ENCODE data around the gene SHKBP1. TPM values are rescaled to one million over a fixed set of nuclear protein-coding genes. Genes with fewer than 3 reads are reported as not detected.

SHKBP1 gene
- total RNA-seq, 1 donor from 2014 or later, result 136 TPM

DNA sequence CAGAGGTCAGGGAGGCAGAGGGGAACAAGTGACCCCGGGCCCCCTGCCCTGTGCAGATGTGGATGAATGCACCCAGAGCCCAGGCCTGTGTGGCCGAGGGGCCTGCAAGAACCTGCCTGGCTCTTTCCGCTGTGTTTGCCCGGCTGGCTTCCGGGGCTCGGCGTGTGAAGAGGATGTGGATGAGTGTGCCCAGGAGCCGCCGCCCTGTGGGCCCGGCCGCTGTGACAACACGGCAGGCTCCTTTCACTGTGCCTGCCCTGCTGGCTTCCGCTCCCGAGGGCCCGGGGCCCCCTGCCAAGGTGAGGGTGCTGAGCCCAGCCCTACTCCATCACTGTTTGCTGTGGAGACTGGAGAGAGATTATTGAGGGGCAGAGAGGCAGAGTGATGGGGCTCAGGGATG is 34.4 kb downstream of the SHKBP1 start:
- intact Hi-C loops (cut with micrococcal nuclease), result loop anchor here (5.0 to 10.0 kb wide), 3 partner anchors 144 to 654 kb away; partner anchors contain the start of genes BLVRB, EGLN2, HNRNPUL1 and SPTBN4
- Mint-ChIP-seq H3K36me3 (ENCODE audit: low read depth) (peaks cover 6% of the 10 kb centered on the region), H3K9me3 (no peaks in the 10 kb centered on the region), H3K4me1 (ENCODE audit: low read depth) (peaks cover 39% of the 10 kb centered on the region), H3K27ac (peak overlapping the region; percentile 93), H3K27me3 (ENCODE audit: low read depth) (no peaks in the 10 kb centered on the region), H3K4me3 (ENCODE audit: low read depth) (peak overlapping the region; percentile 80)
- DNase-seq (ENCODE audit: low spot score), result no peak

DNA sequence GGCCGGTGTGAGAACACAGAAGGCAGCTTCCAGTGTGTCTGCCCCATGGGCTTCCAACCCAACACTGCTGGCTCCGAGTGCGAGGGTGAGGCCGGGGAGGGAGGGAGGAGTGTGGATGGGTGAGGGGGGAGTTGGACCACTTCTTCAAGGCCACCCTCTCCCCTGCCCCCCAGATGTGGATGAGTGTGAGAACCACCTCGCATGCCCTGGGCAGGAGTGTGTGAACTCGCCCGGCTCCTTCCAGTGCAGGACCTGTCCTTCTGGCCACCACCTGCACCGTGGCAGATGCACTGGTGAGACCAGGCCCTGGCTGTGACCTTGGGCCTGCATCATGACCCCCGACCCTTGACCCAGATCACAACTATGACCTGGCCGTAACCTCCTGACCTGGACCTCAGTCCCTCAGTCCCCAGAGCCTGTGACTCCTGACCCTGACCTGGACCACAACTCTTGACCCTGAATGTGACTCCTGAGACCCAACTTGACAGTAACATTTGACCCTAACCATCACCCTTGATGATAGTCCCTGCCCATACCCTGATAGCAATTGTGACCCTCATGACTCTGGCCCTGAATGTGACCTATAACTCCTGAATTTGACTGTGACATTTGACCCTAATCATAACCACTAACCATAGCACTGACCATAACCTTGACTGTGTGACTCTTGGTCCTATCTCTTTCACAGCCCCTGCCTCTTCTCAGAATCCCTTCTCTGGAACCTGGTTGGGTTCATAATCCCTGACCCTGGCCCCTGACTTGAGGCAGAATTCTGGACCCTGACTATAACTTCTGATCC is 35.4 kb downstream of the SHKBP1 start:
- Mint-ChIP-seq H3K4me1 (ENCODE audit: low read depth) (peaks cover 39% of the 10 kb centered on the region), H3K27me3 (ENCODE audit: low read depth) (no peaks in the 10 kb centered on the region), H3K9me3 (no peaks in the 10 kb centered on the region), H3K27ac (peak overlapping the region; percentile 23), H3K36me3 (ENCODE audit: low read depth) (peaks cover 9% of the 10 kb centered on the region), H3K4me3 (ENCODE audit: low read depth) (peak overlapping the region; percentile 26)
- intact Hi-C loops (cut with micrococcal nuclease), result loop anchor here (5.0 to 10.0 kb wide), 3 partner anchors 145 to 653 kb away; partner anchors contain the start of genes BLVRB, EGLN2, HNRNPUL1 and SPTBN4
- no peak for DNase-seq (ENCODE audit: low spot score)

DNA sequence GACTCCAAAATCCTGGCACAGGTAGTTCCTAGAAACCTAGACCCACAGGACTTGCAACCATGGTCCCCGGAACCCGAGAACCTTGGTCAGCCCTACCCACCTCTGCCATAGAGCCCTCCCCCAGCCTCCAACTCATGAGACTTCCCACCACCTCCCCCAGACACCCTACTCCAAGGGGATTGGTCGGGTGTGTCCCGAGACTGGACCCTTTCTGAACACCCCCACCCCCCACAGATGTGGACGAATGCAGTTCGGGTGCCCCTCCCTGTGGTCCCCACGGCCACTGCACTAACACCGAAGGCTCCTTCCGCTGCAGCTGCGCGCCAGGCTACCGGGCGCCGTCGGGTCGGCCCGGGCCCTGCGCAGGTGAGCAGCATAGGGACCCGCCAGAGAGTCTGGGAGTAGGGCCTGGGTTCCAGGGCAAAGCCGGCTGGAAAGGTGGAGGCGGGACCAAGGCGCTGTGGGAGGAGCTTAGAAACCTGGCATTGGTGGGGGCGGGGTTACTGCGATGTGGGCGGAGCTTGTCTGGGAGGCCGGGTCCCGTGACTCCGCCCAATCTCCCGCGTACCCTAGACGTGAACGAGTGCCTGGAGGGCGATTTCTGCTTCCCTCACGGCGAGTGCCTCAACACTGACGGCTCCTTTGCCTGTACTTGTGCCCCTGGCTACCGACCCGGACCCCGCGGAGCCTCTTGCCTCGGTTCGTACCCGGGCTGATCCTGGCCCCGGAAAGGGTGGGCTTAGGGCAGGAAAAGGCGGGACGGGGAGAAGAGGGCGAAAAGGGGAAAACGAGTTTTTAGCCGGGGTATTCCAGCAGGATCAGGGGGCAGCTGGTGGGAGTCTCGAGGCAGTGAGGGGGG is 36.4 kb downstream of the SHKBP1 start:
- Mint-ChIP-seq H3K4me3 (ENCODE audit: low read depth) (peak overlapping the region; percentile 98), H3K9me3 (no peaks in the 10 kb centered on the region), H3K4me1 (ENCODE audit: low read depth) (peaks cover 38% of the 10 kb centered on the region), H3K27ac (peak overlapping the region; percentile 99), H3K36me3 (ENCODE audit: low read depth) (peaks cover 13% of the 10 kb centered on the region), H3K27me3 (ENCODE audit: low read depth) (no peaks in the 10 kb centered on the region)
- intact Hi-C loops (cut with micrococcal nuclease), result loop anchor here (5.0 to 10.0 kb wide), 3 partner anchors 146 to 652 kb away; partner anchors contain the start of genes BLVRB, EGLN2, HNRNPUL1 and SPTBN4
- DNase-seq (ENCODE audit: low spot score), result peak; percentile 68

DNA sequence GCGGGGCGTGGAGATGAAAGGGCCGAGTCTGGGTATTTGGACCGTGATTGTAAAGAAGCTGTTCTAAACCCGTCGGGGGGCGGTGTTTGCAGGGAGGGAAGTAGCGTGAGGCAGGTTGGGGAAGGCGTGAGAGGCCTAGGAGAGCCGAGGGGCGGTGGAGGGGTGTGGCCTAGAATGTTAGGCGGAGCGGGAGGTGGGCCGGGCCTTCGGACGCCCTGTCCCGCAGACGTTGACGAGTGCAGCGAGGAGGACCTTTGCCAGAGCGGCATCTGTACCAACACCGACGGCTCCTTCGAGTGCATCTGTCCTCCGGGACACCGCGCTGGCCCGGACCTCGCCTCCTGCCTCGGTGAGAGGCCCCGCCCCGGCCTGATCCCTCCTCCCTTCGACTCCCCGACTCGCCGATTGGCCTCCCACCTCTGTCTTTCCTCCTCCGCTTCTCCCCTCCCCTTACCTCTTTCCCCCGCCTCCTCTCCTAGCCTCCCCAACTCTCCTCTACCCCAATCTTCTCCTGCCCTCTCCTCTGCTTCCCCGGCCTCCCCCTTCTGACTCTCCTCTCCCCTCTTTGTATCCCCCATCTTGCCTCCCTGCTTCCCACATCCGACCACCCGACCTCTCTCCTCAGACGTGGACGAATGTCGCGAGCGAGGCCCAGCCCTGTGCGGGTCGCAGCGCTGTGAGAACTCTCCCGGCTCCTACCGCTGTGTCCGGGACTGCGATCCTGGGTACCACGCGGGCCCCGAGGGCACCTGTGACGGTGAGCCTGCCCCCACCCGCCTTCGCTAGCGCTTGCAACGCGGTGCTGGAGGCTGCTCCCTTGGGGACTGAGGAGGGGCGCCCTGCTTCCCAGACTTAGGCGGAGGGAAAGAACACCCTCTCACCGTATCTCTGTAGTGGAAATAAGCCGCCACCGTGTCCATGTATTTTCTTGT is 37.3 kb downstream of the SHKBP1 start:
- H3K4me1 Mint-ChIP-seq (ENCODE audit: low read depth), result peaks cover 35% of the 10 kb centered on the region
- H3K36me3 Mint-ChIP-seq (ENCODE audit: low read depth), result peaks cover 13% of the 10 kb centered on the region
- DNase-seq (ENCODE audit: low spot score), result peak; percentile 83
- intact Hi-C loops (cut with micrococcal nuclease), result loop anchor here (2.0 to 10.0 kb wide), 5 partner anchors 103 to 651 kb away; partner anchors contain the start of genes BLVRB, COQ8B, EGLN2 and HNRNPUL1
- no peaks in the 10 kb centered on the region for H3K9me3 Mint-ChIP-seq
- no peaks in the 10 kb centered on the region for H3K27me3 Mint-ChIP-seq (ENCODE audit: low read depth)
- peak overlapping the region; percentile 99 for H3K27ac Mint-ChIP-seq
- H3K4me3 Mint-ChIP-seq (ENCODE audit: low read depth), result peak overlapping the region; percentile 98

DNA sequence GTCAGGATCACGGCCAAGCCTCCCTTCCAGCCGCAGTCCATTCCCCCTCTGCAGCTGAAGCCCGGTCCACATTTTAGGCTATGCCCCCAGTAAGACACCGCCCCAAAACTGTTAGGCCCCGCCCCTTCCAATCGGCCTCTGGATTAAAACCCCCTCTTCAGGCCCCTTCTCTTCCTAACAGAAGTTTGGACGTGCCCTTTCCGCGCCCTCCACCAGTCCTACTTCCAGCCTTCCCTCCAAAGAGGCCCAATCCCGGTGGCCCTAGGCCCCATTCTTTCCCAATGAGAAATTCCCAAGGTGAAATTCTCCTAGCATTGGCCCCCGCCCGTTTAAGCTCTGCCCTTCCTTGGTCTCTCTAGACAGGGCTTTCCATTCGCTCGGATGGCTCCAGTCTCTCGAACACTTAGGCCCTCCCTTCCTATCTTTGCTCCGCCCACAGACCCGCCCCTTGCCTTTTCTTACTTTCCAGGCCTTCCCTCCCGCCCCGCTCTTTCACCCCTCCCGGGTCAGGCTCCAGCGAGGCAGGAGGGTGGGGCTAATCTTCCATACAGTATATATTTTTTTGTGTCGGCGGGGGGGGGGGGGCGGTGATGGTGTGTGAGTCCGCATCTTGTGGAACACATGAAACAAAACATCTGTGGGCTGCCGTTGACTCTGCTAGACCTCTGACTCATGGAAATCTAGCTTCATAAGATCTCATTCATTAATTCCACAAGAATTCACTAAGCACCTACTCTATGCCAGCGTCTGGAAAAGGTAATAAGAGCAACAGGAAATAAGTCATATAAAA is 38.1 kb downstream of the SHKBP1 start:
- intact Hi-C loops (cut with micrococcal nuclease), result loop anchor here (1.0 to 10.0 kb wide), 6 partner anchors 11 to 650 kb away; partner anchors contain the start of genes BLVRB, COQ8B, EGLN2 and HNRNPUL1
- Mint-ChIP-seq H3K36me3 (ENCODE audit: low read depth) (peaks cover 21% of the 10 kb centered on the region), H3K4me1 (ENCODE audit: low read depth) (peaks cover 32% of the 10 kb centered on the region), H3K9me3 (no peaks in the 10 kb centered on the region), H3K27ac (peak overlapping the region; percentile 99), H3K27me3 (ENCODE audit: low read depth) (no peaks in the 10 kb centered on the region), H3K4me3 (ENCODE audit: low read depth) (peak overlapping the region; percentile 98)
- DNase-seq (ENCODE audit: low spot score), result peak; percentile 73

DNA sequence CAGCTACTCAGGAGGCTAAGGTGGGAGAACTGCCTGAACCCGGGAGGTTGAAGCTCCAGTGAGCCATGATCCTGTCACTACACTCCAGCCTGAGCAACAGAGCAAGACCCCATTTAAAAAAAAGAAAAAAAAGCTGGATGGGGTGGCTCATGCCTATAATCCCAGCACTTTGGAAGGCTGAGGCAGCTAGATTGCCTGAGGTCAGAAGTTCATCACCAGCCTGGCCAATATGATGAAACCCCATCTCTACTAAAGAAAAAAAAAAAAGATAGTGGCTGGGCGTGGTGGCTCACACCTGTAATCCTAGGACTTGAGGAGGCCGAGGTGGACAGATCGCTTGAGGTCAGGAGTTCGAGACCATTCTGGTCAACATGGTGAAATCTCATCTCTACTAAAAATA is 39.5 kb downstream of the SHKBP1 start:
- H3K36me3 Mint-ChIP-seq (ENCODE audit: low read depth), result peaks cover 25% of the 10 kb centered on the region
- no peaks in the 10 kb centered on the region for H3K9me3 Mint-ChIP-seq
- no peak overlapping the region for H3K4me3 Mint-ChIP-seq (ENCODE audit: low read depth)
- intact Hi-C loops (cut with micrococcal nuclease), result loop anchor here (10.0 kb wide), 1 partner anchor 649 kb away; the partner anchor contains the start of gene HNRNPUL1
- peak overlapping the region; percentile 99 for H3K27ac Mint-ChIP-seq
- no peak for DNase-seq (ENCODE audit: low spot score)
- peaks cover 23% of the 10 kb centered on the region for H3K4me1 Mint-ChIP-seq (ENCODE audit: low read depth)
- no peaks in the 10 kb centered on the region for H3K27me3 Mint-ChIP-seq (ENCODE audit: low read depth)

DNA sequence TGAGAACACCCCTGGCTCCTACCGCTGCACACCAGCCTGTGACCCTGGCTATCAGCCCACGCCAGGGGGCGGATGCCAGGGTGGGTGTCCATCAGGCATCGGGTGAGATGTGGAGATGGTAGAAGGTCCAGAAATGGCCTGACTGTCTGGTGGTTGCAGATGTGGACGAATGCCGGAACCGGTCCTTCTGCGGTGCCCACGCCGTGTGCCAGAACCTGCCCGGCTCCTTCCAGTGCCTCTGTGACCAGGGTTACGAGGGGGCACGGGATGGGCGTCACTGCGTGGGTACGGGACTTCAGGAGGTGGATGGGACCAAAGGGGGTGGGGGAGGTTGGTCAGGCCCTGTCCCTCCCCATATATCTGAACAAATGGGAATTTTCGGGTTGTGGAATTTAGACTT is 40.3 kb downstream of the SHKBP1 start:
- Mint-ChIP-seq H3K4me3 (ENCODE audit: low read depth) (no peak overlapping the region), H3K27me3 (ENCODE audit: low read depth) (no peaks in the 10 kb centered on the region), H3K4me1 (ENCODE audit: low read depth) (peaks cover 20% of the 10 kb centered on the region), H3K27ac (no peak overlapping the region), H3K36me3 (ENCODE audit: low read depth) (peaks cover 33% of the 10 kb centered on the region), H3K9me3 (no peaks in the 10 kb centered on the region)
- DNase-seq (ENCODE audit: low spot score), result no peak
- intact Hi-C loops (cut with micrococcal nuclease), result loop anchor here (10.0 kb wide), 1 partner anchor 648 kb away; the partner anchor contains the start of gene HNRNPUL1

DNA sequence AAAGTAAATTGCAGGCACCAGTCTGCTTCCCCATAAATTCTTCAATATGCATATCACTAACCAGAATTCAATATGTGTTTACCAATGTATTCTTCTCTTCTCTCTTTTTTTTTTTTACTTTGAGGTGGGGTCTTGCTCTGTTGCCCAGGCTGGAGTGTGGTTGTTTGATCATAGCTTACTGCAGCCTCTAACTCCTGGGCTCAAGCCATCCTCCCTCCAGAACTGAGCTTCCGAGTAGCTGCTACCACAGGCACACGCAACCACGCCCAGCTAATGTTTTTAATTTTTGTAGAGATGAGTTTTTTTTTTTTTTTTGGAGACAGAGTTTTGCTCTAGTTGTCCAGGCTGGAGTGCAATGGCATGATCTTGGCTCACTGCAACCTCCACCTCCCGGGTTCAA is 41.3 kb downstream of the SHKBP1 start:
- Mint-ChIP-seq H3K27me3 (ENCODE audit: low read depth) (no peaks in the 10 kb centered on the region), H3K9me3 (no peaks in the 10 kb centered on the region), H3K36me3 (ENCODE audit: low read depth) (peaks cover 40% of the 10 kb centered on the region), H3K4me3 (ENCODE audit: low read depth) (no peak overlapping the region), H3K27ac (no peak overlapping the region), H3K4me1 (ENCODE audit: low read depth) (peaks cover 15% of the 10 kb centered on the region)
- DNase-seq (ENCODE audit: low spot score), result no peak
- intact Hi-C loops (cut with micrococcal nuclease), result loop anchor here (10.0 kb wide), 1 partner anchor 647 kb away; the partner anchor contains the start of gene HNRNPUL1

DNA sequence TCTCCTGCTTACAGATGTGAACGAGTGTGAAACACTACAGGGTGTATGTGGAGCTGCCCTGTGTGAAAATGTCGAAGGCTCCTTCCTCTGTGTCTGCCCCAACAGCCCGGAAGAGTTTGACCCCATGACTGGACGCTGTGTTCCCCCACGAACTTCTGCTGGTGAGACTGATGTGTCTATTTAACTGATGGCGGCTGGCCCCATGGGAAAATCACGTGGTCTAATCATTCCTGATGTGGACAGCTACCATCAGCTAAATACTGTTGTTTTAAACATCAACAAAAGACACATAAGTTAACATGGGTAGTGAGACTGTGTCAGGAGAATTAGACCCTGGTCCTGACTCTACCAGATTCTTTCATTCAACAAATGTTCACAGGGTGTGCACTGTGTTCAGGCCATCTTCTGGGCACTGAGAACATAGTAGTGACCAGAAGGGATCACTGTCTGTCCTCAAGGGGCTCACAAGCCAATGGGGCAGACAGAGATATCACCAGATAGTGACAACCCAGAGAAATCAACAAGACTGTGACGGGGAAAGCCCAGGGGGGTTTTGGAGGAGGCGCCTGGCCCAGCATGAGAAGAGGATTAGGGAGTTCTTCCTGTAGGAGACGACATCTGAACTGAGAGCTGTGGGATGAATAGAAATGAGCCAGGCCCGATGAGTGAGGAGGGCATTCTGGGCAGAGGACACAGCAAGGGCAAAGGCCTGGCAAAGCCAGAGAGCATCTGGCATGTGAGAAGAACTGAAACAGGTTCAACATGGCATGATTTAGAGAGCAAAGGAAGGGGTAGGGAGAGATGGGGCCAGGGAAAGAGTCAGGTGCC is 42.9 kb downstream of the SHKBP1 start:
- DNase-seq (ENCODE audit: low spot score), result no peak
- H3K4me3 Mint-ChIP-seq (ENCODE audit: low read depth), result no peak overlapping the region
- peaks cover 16% of the 10 kb centered on the region for H3K4me1 Mint-ChIP-seq (ENCODE audit: low read depth)
- no peaks in the 10 kb centered on the region for H3K27me3 Mint-ChIP-seq (ENCODE audit: low read depth)
- peak overlapping the region; percentile 49 for H3K27ac Mint-ChIP-seq
- intact Hi-C loops (cut with micrococcal nuclease), result loop anchor here (10.0 kb wide), 1 partner anchor 645 kb away; the partner anchor contains the start of gene HNRNPUL1
- H3K9me3 Mint-ChIP-seq, result no peaks in the 10 kb centered on the region
- H3K36me3 Mint-ChIP-seq (ENCODE audit: low read depth), result peaks cover 46% of the 10 kb centered on the region

DNA sequence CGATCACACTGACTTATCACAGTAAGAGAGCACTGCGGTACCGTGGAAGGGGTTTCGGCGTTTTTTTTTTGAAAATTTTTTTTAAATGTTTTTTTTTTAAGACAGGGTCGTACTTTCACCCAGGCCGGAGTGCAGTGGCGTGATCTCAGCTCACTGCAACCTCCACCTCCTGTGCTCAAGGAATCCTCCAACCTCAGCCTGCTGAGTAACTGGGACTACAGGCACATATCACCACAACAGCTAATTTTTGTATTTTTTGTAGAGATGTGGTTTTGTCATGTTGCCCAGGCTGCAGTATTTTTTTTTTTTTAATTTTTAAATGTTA is 43.5 kb downstream of the SHKBP1 start:
- peak overlapping the region; percentile 49 for H3K27ac Mint-ChIP-seq
- no peak for DNase-seq (ENCODE audit: low spot score)

DNA sequence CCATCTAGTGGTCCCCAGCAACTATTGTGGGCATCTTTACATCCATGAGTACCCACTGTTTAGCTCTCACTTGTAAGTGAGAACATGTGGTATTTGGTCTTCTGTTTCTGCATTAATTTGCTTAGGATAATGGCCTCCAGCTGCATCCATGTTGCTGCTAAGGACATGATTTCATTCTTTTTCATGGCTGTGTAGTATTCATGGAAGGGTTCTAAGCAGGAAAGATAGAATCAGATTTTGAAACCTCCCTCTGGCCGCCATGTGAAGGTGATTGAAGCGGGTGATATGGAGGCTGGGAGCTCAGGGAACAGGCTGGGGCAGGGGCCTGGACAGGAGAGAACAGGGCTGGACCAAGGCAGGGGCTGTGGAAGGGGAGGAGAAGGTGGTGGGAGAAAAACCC is 44.6 kb downstream of the SHKBP1 start:
- Mint-ChIP-seq H3K4me1 (ENCODE audit: low read depth) (peaks cover 15% of the 10 kb centered on the region), H3K27ac (no peak overlapping the region), H3K4me3 (ENCODE audit: low read depth) (no peak overlapping the region), H3K27me3 (ENCODE audit: low read depth) (no peaks in the 10 kb centered on the region), H3K9me3 (no peaks in the 10 kb centered on the region), H3K36me3 (ENCODE audit: low read depth) (peaks cover 55% of the 10 kb centered on the region)
- no peak for DNase-seq (ENCODE audit: low spot score)
- intact Hi-C loops (cut with micrococcal nuclease), result no loop called here

More for the DNA sequence above, 43.5 kb downstream of the SHKBP1 start:
- intact Hi-C loops (cut with micrococcal nuclease), result no loop called here
- Mint-ChIP-seq H3K4me1 (ENCODE audit: low read depth) (peaks cover 12% of the 10 kb centered on the region), H3K36me3 (ENCODE audit: low read depth) (peaks cover 51% of the 10 kb centered on the region), H3K9me3 (no peaks in the 10 kb centered on the region), H3K27me3 (ENCODE audit: low read depth) (no peaks in the 10 kb centered on the region), H3K4me3 (ENCODE audit: low read depth) (no peak overlapping the region)
